Neural progenitor cell (in vitro differentiated cells): ENCODE data around the gene COMMD2. TPM values are rescaled to one million over a fixed set of nuclear protein-coding genes. Genes with fewer than 3 reads are reported as not detected.

ENCODE experiments used
- DNase-seq: peaks from one replicate; pipeline ENCODE4 v3.0.0-alpha.2; 2016; ENCODE audit warnings: low spot score
- H2AFZ ChIP-seq: fragments of 200-600 bp; sonication (generic); replicated peaks from 2 replicates; pipeline ENCODE4 v1.6.1; 2016; ENCODE audit warnings: antibody characterized with exemption
- H3F3A ChIP-seq: fragments of 200-600 bp; sonication (generic); 2 replicates; pipeline ENCODE4 v1.6.1; 2016; ENCODE audit warnings: antibody characterized with exemption, low read depth
- H3K27ac ChIP-seq: fragments of 200-600 bp; sonication (generic); 2 replicates; pipeline ENCODE4 v1.5.1; 2016; ENCODE audit warnings: mild to moderate bottlenecking
- H3K27me3 ChIP-seq: fragments of 200-600 bp; sonication (generic); 2 replicates; pipeline ENCODE4 v1.6.1; 2016; ENCODE audit warnings: mild to moderate bottlenecking, moderate library complexity
- H3K36me3 ChIP-seq: fragments of 200-600 bp; sonication (generic); 2 replicates; pipeline ENCODE4 v1.5.1; 2016
- H3K4me1 ChIP-seq: fragments of 200-600 bp; sonication (generic); 2 replicates; pipeline ENCODE4 v1.6.1; 2016; ENCODE audit warnings: mixed run types
- H3K4me2 ChIP-seq: fragments of 200-600 bp; sonication (generic); 2 replicates; pipeline ENCODE4 v1.6.1; 2016
- H3K4me3 ChIP-seq: fragments of 200-600 bp; sonication (generic); 2 replicates; pipeline ENCODE4 v1.5.1; 2016
- H3K79me2 ChIP-seq: fragments of 200-600 bp; sonication (generic); 2 replicates; pipeline ENCODE4 v1.6.1; 2016; ENCODE audit warnings: low read depth
- H3K9ac ChIP-seq: fragments of 200-600 bp; sonication (generic); 2 replicates; pipeline ENCODE4 v1.6.1; 2016
- H3K9me3 ChIP-seq: fragments of 200-600 bp; sonication (generic); 2 replicates; pipeline ENCODE4 v1.5.1; 2016; ENCODE audit warnings: low read depth
- H4K20me1 ChIP-seq: fragments of 200-600 bp; sonication (generic); 2 replicates; pipeline ENCODE4 v1.6.1; 2016; ENCODE audit warnings: low read depth
- H3K27ac Mint-ChIP-seq: 3 replicates; pipeline ENCODE4 v1.8.0; 2021; ENCODE audit warnings: mixed read lengths
- H3K27me3 Mint-ChIP-seq: 2 replicates; pipeline ENCODE4 v1.8.0; 2022; ENCODE audit warnings: low read depth, mild to moderate bottlenecking, inconsistent platforms, moderate library complexity, mixed read lengths; ENCODE audit not compliant: insufficient read depth
- H3K36me3 Mint-ChIP-seq: 3 replicates; pipeline ENCODE4 v1.8.0; 2021; ENCODE audit warnings: mixed read lengths
- H3K4me1 Mint-ChIP-seq: 3 replicates; pipeline ENCODE4 v1.8.0; 2021; ENCODE audit warnings: mixed read lengths
- H3K4me3 Mint-ChIP-seq: 3 replicates; pipeline ENCODE4 v1.8.0; 2021; ENCODE audit warnings: mild to moderate bottlenecking, moderate library complexity, mixed read lengths
- H3K9me3 Mint-ChIP-seq: 3 replicates; pipeline ENCODE4 v1.8.0; 2020; ENCODE audit warnings: mixed read lengths
- CTCF ChIP-seq: fragments of 200-600 bp; sonication (generic); IDR thresholded peaks from 2 replicates; pipeline ENCODE4 v1.5.1; 2017; ENCODE audit warnings: antibody characterized with exemption, mild to moderate bottlenecking
- EZH2 ChIP-seq: fragments of 200-600 bp; sonication (generic); IDR thresholded peaks from 2 replicates; pipeline ENCODE4 v1.6.1; 2017; ENCODE audit warnings: antibody characterized with exemption, mild to moderate bottlenecking, moderate library complexity
- EZH2phosphoT487 ChIP-seq: fragments of 200-600 bp; sonication (generic); IDR thresholded peaks from 2 replicates; pipeline ENCODE4 v1.6.1; 2017; ENCODE audit warnings: antibody characterized with exemption
- total RNA-seq: library from RNA; depleted of rRNA; stranded (reverse); fragments of >200 nt; gene quantifications from 2 replicates; pipeline ENCODE4 v1.2.3, GENCODE V29; 2015; ENCODE audit warnings: low replicate concordance

Gene COMMD2
- total RNA-seq, 1 donor from 2014 or later, result 110 TPM

GRCh38 chr3:149736175-149736952 lies 15.9 kb downstream of the COMMD2 start:
- H4K20me1 ChIP-seq, result no peaks in the 10 kb centered on the region
- no peaks in the 10 kb centered on the region for H3K27me3 Mint-ChIP-seq
- H3K36me3 Mint-ChIP-seq, result no peaks in the 10 kb centered on the region
- no peaks in the 10 kb centered on the region for H3K79me2 ChIP-seq
- TF ChIP-seq EZH2 (no peak), CTCF (no peak), EZH2phosphoT487 (no peak)
- no peaks in the 10 kb centered on the region for H3K9me3 ChIP-seq
- no peak overlapping the region for H3K27ac ChIP-seq
- no peak for DNase-seq
- no peak overlapping the region for H3K9ac ChIP-seq
- no peak overlapping the region for H3K4me3 Mint-ChIP-seq
- no peaks in the 10 kb centered on the region for H3K27me3 ChIP-seq
- H3K27ac Mint-ChIP-seq, result no peak overlapping the region
- no peaks in the 10 kb centered on the region for H3K4me1 Mint-ChIP-seq
- peaks cover 6% of the 10 kb centered on the region for H3K4me1 ChIP-seq
- no peaks in the 10 kb centered on the region for H3F3A ChIP-seq
- H3K9me3 Mint-ChIP-seq, result no peaks in the 10 kb centered on the region
- peaks cover 3% of the 10 kb centered on the region for H3K36me3 ChIP-seq
- no peak overlapping the region for H3K4me2 ChIP-seq
- H3K4me3 ChIP-seq, result no peak overlapping the region
- H2AFZ ChIP-seq, result no peak overlapping the region

DNA sequence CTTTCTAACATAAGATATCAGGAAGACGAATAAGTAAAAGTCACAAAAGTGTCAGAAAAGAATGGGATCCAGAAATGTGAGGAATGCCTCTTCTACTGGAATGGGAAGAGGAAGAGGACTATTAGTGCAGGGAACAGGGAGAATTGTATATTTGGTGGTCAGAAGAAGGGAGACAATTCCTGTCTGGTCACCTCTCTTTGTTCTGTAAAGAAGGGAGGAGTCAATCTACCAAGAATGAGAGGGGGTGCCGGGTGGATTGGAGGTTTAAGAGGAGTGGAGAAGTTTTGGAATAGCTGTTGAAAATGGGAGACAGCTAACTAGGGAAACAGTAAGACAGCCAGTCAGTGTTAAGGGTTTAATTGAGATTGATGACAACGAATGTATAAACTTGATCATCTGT lies 20.1 kb downstream of the COMMD2 start:
- no peak overlapping the region for H3K4me3 ChIP-seq
- H3K4me2 ChIP-seq, result no peak overlapping the region
- H3K4me3 Mint-ChIP-seq, result no peak overlapping the region
- H4K20me1 ChIP-seq, result no peaks in the 10 kb centered on the region
- no peaks in the 10 kb centered on the region for H3K9me3 Mint-ChIP-seq
- no peak overlapping the region for H3K9ac ChIP-seq
- H3K4me1 ChIP-seq, result no peaks in the 10 kb centered on the region
- H3F3A ChIP-seq, result no peaks in the 10 kb centered on the region
- no peak for DNase-seq
- no peak overlapping the region for H3K27ac ChIP-seq
- no peaks in the 10 kb centered on the region for H3K36me3 ChIP-seq
- H3K4me1 Mint-ChIP-seq, result no peaks in the 10 kb centered on the region
- no peaks in the 10 kb centered on the region for H3K27me3 Mint-ChIP-seq
- H3K27me3 ChIP-seq, result no peaks in the 10 kb centered on the region
- H3K36me3 Mint-ChIP-seq, result no peaks in the 10 kb centered on the region
- H3K27ac Mint-ChIP-seq, result no peak overlapping the region
- no peak overlapping the region for H2AFZ ChIP-seq
- no peaks in the 10 kb centered on the region for H3K9me3 ChIP-seq
- TF ChIP-seq EZH2 (no peak), EZH2phosphoT487 (no peak), CTCF (no peak)
- no peaks in the 10 kb centered on the region for H3K79me2 ChIP-seq

DNA sequence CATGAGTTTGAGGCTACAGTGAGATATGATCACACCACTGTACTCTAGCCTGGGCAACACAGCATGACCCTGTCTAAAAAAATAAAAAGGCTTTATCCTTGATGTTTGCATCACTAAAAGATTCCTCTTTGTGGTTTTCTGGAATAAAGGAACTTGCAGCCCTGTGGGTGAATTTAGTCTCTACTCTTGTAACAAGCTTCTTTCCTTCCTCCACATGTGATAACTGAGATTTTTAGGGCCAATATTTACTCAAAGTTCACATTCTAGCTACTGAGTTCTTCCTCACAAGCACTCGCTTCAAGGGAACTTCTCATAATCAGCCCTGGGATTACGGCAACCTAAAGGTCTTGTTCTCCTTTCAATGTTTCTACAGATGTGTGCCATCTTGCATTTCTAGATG lies 24.6 kb downstream of the COMMD2 start:
- no peaks in the 10 kb centered on the region for H3K27me3 ChIP-seq
- H3K4me3 ChIP-seq, result no peak overlapping the region

More for the DNA sequence above, 24.6 kb downstream of the COMMD2 start:
- Mint-ChIP-seq H3K27ac (no peak overlapping the region), H3K36me3 (no peaks in the 10 kb centered on the region), H3K27me3 (peaks cover 2% of the 10 kb centered on the region), H3K4me1 (no peaks in the 10 kb centered on the region), H3K4me3 (no peak overlapping the region), H3K9me3 (peaks cover 2% of the 10 kb centered on the region)
- Histone ChIP-seq H3K36me3 (no peaks in the 10 kb centered on the region), H3K4me2 (no peak overlapping the region), H3K4me1 (no peaks in the 10 kb centered on the region), H3K9ac (no peak overlapping the region), H3K9me3 (no peaks in the 10 kb centered on the region), H2AFZ (no peak overlapping the region), H3F3A (no peaks in the 10 kb centered on the region), H4K20me1 (no peaks in the 10 kb centered on the region), H3K79me2 (no peaks in the 10 kb centered on the region), H3K27ac (no peak overlapping the region)
- no peak for DNase-seq
- TF ChIP-seq CTCF (no peak), EZH2phosphoT487 (no peak), EZH2 (no peak)
